ENCODE measurements around the gene C2orf74.
"Not testable (repeated sequence)": the region's sequence is repeated elsewhere in the genome, so short reads cannot be mapped to it uniquely, and the experiment has no call there.

Gene C2orf74

DNA sequence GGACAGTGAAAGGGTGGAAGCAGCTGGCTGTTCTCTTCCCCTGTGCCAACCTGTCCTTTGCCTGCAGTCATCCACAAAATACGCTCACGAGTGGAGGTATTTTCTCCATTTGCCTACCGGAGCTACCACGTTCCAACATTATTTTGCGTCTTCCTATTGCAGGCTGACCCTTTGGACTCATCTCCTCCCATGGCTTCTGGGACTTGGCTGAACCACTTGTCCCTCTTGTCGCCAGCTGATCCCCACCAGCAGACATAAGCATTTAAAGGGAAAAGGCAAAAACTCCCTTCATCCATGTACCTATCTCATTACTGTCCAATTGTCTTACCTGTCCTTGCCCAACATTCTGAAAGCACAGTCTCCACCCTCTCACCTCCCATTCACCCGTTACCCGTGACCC lies 13.0 kb downstream of the C2orf74 start:
- DNase-seq: no peak

DNA sequence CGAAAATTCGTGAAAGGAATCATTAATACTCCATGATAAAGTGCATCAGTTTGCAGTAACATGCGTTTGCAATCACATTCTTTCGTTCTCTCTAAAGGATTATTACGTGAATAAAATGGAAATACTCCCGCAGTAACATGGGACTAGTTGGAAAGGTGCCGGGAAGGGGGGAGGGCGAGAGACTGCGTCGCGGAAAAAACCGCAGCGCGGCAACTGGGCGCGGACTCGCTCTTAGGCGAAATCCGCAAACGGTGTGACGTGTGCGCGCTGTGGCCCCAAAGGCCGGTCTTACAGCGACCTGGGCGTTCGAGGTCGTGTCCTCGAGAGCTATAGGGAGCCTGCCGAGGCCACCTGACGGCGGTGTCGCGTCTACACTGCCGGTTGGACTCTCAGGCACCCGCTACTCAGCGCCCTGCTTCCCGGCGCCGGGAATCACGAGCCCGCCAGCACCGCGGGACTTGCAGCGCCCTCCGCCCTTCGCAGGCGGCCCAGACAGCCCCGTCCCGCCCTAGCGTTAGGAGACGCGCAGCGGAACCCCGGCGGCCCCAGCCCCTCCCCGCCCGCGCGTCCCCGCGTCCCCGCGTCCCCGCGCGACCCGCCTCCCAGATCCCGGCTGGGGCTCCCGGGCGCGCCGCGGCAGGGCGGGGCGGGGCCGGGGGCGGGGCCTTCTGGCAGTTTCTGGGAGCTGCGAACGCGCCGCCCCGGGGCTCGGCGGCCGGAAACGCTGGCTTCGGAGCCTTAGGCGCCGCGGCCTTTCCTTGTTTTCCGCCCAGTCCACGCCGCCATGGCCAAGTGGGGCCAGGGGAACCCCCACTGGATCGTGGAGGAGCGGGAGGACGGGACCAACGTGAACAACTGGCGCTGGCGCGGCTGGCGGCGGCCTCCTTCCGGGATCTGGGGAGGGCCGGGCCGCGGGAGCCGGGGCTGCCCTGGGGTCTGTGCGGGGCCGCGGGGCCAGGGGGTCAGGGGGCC lies 15.1 kb downstream of the C2orf74 start:
- peak; percentile 86 to 94 for DNase-seq

DNA sequence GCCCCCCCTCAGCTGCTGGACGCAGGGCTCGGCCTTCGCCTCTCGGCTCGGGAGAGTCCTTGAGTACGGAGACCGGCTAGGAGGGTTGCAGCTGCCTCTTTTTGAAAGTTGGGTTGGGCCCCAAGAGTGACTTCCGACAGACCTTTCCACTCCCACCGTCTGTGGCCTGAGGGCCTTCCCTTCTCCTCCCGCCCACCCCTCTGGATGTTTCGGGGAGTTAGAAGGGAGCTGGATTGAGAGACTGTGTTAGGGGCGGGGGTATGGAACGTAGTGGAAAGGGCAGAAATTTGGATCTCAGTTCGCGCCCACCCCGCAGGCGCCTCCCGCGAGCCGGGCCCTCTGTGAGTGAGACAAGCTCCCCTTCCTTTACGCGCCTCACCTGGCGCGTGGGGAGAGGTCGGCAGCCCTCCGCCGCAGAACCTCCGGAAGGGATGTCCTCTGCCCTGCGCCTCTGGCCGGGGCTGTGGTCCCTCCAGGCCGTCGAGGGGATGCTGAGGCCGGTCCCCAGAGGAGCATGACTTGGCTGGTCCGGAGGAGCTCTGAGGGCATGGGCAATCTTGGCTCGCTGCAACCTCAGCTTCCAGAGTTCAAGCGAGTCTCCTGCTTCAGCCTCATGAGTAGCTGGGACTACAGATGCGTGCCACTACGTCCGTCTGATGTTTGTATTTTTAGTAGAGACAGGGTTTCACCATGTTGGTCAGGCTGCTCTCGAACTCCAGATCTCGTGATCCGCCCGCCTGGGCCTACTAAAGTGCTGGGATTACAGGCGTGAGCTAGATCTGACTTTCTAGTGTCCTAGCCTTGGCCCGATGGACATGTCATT lies 15.9 kb downstream of the C2orf74 start:
- no peak for DNase-seq

DNA sequence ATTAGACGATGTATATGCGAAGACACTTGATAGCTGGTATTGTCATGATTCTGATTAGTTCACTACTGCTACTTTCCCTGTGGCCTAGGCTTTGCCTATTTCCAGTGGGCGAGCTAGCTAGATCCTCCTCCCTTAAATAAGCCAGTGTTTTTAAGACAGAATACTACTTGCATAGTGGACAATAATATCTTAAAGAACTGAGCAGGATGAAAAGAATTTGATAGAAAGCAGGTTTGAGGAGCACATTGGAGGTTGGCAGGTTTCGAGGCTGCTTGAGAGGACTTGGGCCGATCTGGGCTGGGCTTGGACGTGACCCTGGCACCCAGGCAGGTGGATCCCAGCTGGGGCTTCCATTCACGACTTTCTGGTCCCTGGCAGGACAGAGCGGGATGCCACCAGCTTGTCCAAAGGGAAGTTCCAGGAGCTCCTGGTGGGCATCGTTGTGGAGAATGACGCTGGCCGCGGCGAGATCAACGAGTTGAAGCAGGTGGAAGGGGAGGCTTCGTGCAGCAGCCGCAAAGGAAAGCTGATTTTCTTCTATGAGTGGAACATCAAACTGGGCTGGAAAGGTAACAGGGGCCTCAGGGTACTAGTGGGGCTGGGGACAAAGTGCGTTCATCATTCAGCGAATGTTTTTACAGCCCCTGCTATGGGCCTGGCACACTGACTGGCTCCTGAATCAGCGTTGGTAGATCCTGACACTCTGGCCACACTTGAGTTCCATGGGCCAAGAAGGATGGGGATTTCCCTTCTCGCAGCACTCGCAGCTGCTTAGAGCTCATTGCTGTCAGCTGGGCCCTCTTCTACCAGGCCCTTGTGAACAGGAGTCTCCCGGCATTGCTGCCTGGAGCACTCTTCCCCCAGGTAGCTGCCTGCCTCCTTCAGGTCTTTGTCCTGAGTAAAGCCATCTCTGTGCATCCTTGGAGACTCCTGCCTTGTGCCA lies 16.9 kb downstream of the C2orf74 start:
- DNase-seq: peak in 1 of 2 experiments; percentile 33

DNA sequence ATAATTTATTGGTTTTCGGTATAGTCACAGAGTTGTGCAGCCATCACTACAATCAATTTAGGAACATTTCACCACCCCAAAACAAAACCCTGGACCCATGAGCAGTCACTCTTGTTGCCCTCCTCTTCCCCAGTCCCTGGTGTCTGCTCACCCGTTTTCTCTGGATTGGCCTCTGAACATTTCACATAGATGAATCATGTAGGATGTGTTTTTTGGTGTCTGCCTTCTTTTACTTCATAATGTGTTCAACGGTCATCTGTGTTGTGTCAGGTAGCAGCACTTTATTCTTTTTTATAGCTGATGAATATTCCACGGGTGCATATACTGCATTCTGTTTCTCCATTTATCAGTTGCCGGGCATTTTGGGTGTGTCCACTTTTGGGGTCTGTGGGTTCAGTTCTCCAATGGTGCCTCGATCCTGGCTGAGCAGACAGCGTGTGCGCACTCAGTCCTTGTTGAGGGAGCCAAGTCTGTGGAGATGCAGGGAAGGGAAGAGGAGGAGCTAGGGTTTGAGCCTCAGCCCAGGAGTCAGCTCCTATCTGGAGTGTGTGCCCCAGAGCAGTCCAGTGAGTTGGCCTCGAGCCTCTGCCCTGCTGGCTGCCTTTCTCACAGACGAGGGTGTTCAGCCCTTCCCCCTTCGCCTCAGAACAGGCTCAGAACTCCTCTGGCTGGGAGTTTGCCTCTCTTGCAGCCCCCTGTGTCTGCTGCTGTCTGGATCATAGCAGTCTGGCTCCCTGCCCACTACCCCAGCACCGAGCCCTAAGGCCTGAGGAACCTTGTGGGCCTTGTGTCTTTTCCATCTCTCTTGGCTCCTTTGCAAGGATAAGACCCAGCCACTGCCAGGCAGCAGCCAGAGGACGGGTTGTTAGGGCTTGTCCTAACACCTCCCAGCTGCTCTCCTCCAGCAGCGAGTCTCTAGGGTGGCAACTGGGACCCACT lies 18.0 kb downstream of the C2orf74 start:
- DNase-seq: peak; percentile 56 to 86

DNA sequence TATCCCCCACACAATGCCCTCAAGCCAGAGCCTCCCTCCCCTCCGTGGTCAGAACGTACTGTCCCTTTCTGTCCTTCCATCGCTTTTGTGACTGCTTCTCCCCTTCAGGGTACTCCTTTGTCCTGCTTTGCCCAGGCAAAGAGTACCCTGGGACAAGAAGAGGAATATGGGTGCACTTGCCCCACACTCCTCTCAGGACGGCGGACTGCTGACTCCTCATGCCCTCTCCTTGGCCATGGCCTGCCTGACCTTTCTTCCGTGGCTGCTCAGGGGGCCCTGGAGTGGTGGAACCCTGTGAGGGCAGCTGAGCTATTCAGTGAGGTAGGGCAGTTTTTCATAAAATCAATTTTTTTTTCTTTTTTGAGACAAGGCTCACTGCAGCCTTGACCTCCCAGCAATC lies 18.7 kb downstream of the C2orf74 start:
- DNase-seq: no peak

DNA sequence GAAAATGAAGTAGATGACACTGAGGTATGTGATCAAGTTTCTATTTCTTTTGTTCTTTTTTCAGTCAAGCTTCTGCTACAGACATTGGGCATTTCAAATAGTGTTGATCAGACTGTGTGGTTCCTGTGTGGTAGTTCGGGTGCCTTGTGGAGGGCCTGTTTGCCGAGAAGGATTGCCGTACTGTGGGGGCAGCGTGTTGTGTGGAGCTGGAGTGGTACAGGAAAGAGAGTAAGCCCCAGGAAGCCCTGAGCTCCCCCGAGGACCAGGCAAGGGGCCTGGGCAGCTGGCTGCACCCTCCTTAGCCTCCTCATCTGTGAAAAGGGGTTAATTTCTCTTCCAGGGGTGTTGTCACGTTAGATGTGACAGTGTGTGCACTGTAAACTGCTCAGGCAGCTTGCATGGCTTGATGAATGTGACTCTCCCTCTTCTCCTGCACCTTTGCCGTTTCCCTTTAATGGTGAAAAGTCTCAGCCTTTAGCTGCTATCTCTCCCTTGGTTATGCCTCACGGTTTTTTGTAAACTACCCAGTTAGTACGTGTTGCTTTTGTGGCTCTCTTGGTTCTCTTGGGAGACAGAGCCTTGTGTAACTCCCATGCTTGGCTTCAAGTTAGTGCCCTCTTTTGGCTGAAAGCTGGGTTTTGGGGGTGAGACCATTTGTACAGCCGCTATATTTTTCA lies 19.5 kb downstream of the C2orf74 start:
- DNase-seq: no peak

DNA sequence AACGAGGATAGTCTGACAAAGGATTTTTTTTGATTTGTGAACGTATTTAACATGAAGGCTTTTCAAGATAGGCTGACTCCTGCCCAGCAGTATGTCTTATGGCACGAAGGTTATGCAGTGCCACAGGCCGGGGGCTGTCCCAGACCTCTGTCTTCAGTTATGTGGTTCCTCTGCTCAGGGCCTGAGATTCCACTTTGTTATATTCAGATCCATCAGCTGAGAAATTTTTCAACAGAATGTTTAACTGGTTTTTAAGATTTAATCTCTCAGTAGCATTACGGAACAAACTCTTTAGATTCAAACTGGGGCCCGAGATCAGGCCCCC lies 20.0 kb downstream of the C2orf74 start:
- no peak for DNase-seq

DNA sequence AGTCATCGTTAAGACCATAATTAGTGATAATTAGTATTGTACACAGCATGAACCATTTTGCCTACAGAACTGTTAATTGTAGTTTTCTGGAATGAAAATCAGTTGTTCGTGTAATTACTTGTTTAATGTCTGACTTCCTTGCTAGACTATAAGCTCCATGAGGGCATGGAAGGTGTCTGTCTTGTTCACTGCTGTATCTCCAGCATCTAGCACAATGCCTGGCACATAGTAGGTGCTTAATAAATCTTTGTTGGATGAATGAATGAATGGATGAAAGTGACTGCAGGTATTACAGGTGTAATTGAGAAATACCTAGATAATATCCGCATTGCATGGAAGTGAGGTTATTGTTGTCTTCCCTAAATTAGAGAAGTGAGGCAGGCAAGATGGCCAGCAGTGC lies 21.8 kb downstream of the C2orf74 start:
- no peak for DNase-seq

DNA sequence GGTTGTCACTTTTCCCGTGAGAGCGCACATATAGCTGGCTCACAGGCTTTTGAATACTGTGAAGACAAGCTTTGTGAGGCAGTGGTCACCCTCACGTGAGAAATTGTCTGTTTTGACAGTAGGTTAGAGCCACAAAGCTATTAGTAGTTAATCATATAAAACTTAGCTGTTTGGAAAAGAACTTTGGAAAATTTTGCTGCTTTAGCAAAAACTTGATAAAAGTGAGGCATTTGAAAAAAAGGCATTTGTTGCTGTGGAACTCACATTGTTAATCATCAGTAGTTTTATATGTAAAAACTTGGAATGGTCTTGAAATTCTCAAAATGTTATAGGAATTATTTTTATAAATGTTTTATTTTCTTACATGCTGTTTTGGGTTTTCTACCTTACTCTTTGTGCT lies 22.3 kb downstream of the C2orf74 start:
- no peak for DNase-seq

DNA sequence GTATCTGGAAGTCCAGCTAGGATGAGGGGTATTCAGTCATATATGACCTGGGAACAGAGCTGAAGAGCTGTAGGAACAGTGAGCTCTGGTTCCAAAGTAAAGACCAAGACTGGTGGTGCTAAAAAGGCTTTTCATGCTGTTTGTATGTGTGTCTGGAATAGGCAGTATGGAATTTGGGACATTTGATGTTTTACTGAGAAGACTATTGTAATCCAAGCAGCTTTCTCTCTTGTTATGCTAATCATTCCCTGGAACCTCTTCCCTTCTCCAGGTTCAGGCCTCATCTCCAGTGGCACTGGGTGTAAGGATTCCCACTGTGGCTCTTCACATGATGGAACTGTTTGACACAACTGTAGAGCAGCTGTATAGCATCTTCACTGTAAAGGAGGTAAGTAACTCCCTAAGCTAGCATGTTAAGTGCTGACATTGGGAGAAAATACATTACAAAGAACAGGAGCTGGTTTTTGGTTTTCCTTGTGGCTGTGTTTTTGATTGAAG lies 23.3 kb downstream of the C2orf74 start:
- DNase-seq: no peak

DNA sequence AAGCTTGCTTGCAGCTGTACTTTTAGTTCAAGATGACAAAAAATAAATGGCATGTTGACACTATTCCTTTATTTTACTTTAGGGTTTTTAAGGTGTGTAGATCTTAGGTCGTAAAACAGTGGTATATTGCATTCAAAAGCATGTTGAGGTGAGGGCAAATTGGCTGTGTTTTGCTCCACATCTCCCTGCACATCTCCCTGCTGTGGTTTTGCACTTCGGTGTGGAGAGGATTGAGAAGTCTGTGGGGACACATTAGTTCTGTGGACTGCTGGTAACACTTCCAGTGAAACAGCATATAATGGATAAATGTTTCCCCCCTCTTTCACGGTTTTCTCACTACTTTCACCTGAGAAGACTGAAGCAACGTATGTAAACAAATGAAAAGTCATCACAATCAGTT lies 25.1 kb downstream of the C2orf74 start:
- no peak for DNase-seq

DNA sequence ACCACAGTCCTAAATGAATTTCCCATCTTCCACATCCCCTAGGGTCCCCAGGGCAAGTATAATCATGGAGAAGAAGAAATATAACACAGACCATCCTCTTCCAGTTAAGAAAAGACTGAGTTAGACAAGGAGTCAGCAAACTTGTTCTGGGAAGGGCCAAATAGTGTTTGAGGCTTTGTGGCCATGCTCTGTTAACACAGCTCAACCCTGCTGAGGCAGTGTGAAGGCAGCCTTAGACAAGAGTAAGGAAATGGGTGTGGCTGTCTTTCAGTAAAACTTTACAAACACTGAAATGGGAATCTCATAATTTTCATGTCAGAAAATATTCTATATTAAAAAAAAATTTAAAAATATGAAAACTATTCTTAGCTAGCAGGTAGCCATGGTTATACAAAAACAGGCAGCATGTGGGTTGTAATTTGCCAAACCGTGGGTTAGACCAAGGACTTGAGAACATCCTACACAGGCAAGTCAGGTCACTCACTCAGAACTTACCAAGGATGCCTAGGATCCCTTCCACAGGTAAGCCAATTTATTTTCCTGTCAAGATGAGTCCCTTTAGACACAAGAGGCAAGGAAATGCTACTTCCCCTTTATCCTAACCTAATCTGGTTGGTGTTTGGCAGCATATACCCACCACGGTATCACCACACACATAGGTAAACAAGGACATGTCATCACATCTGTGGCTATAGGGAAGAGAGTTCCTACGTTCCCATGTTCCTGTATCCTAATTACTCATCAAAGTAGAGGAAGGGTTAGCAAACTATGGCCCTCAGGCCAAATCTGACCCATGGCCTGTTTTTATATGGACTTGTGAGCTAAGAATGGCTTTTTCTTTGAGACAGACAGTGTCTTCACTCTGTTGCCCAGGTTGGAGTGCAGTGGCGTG lies 31.9 kb downstream of the C2orf74 start:
- DNase-seq: no peak

DNA sequence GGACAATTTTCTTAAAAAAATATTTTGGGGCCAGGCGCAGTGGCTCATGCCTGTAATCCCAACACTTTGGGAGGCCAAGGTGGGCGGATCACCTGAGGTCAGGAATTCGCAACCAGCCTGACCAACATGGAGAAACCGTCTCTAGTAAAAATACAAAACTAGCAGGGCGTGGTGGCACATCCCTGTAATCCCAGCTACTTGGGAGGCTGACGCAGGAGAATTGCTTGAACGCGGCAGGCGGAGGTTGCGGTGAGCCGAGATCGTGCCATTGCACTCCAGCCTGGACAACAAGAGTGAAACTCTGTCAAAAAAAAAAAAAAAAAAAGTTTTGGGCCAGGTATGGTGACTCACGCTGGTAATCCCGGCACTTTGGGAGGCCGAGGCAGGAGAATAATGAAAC lies 32.7 kb downstream of the C2orf74 start:
- DNase-seq: not testable (repeated sequence)

DNA sequence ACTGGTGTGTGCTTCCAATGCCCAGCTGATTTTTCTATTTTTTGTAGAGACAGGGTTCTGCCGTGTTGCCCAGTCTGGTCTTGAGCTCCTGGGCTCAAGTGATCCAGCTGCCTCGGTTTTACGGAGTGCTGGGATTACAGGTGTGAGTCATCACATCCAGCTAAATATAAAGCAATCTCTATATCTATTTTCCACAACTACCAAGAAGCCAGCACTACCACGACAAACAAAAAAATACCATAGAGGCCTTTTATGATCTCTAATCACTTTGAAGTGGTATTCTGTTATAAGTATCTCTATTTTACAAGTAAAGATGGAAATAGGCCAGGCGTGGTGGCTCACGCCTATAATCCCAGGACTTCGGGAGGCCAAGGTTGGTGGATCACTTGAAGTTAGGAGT lies 34.7 kb downstream of the C2orf74 start:
- no peak for DNase-seq

DNA sequence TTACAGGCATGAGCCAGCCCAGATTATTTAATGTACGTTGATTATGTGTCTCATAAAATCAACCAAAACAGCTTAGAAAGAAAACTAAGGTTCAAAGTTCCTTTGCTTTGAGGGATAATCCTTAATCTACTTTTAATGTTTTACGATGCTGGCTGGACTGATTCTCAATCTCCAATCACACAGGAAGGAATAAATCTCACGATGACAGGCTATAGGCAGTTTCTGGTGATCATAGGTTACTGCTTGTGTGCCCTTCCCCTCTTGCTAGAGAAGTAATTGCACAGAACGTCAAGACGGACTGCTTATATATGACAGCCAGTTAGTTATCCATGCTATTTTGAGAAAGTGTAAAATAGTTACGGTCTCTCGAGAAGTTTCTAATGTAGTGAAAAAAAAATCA lies 43.1 kb downstream of the C2orf74 start:
- DNase-seq: no peak

DNA sequence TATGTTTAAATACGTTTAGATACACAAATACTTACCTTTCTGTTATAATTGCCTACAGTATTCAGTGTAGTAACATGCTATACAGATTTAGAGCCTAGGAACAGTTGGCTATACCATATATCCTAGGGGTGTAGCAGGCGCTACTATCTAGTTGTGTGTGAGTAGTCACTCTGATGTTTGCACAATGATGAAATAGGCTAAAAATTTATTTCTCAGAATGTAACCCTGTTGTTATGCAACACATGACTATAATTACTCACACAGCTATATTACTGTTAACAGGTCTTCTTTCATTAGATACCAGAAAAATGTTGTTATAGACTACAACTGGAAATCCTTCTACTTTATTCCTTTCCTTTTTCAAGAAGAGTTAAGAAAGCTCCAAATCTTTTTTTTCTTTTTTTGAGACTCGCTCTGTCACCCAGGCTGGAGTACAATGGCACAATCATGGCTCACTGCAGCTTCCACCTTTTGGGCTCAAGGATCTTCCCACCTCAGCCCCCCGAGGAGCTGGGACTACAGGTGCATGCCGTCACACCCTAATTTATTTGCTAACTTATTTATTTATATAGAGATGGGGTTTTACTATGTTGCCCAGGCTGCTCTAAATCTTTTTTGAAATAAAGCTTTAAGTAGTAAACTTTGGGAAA lies 48.5 kb downstream of the C2orf74 start:
- DNase-seq: no peak

DNA sequence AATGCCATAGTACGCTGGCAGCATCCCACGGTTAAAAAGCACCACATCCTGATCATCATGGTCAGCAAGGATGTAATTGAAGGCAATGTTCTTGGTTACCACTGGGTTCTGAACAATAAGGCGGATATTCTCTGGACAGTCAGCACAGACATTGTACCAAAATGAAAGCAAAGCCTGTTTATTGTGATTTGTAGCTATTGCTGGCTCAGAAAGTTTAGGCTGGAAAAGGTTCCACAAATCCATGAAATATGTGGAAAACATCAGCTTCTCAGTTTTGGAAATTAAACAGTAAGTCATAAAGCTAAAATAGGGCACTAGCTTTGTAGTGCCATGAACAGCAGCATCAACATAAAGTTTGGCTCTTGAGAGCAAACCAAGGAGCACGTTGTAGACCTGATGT lies 52.2 kb downstream of the C2orf74 start:
- DNase-seq: no peak
